ENCODE data around the gene POU5F2. TPM values are rescaled to one million over a fixed set of nuclear protein-coding genes. Genes with fewer than 3 reads are reported as not detected.

Gene POU5F2
- polyA plus RNA-seq, 2 of the 4 experiments (the other 2 are of a cell fraction), result 0.10 TPM; not detected in 1

- no peak for FAIRE-seq
- Histone ChIP-seq H3K27ac (no peak overlapping the region), H3K4me1 (no peaks in the 10 kb centered on the region), H3K4me2 (no peak overlapping the region), H3K4me3 (no peak overlapping the region), H3K9me3 (no peaks in the 10 kb centered on the region; the same call in 2 of the 3 replicates)
- ATAC-seq, result no peak
- POLR2A ChIA-PET, result no interaction called here
- TF ChIP-seq CHD4 (IDR thresholded peaks at IDR 0.05; ENCODE audit: borderline replicate concordance) (no peak), JUNB (IDR thresholded peaks at IDR 0.05) (no peak), MYC (IDR thresholded peaks at IDR 0.05; ENCODE audit: borderline replicate concordance, low read length) (no peak), RARB (CRISPR knock-in tag; IDR thresholded peaks at IDR 0.05) (no peak), NR3C1 (IDR thresholded peaks at IDR 0.05) (no peak)
- TF ChIP-seq, protein P1, sequence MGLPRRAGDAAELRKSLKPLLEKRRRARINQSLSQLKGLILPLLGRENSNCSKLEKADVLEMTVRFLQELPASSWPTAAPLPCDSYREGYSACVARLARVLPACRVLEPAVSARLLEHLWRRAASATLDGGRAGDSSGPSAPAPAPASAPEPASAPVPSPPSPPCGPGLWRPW (IDR thresholded peaks at IDR 0.05), result no peak
- TF ChIP-seq, protein P2, sequence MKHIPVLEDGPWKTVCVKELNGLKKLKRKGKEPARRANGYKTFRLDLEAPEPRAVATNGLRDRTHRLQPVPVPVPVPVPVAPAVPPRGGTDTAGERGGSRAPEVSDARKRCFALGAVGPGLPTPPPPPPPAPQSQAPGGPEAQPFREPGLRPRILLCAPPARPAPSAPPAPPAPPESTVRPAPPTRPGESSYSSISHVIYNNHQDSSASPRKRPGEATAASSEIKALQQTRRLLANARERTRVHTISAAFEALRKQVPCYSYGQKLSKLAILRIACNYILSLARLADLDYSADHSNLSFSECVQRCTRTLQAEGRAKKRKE (CRISPR knock-in tag; IDR thresholded peaks at IDR 0.05; ENCODE audit: low read depth), result no peak
- DNase-seq (ENCODE audit: low read depth in 1 of 2, low spot score in 1 of 2), result no peak
- CTCF ChIA-PET, result no interaction called here
- 83% methylated on average over 5 of the region's 5 CpGs for WGBS (ENCODE audit: missing lambda C conversion rate)
These were observed 15.0 kb upstream of the POU5F2 start for GRCh38 chr5:93756372-93756771.

DNA sequence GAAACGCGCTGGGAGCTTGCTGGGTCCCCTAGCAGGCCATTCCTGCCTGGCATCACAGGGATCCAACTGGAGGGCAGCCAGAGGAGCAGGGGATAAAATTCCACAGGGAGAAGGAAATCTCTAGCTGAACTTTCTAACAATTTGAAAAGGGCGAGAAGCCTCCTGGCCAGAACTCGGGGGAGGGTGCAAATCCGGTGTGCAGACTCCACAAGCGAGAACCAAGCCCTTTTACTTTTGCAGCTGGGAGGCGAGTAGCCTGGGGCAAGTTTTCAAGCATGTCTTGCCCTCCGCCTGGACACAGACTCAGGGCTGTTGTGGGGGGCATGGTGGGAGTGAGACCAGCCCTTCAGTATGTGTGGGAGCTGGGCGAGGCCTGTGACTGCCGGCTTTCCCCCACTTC lies 14.3 kb upstream of the POU5F2 start:
- ChIA-PET CTCF (no interaction called here), POLR2A (no interaction called here)
- Histone ChIP-seq H3K9me3 (no peaks in the 10 kb centered on the region; the same call in 2 of the 3 replicates), H3K27ac (no peak overlapping the region), H3K4me3 (no peak overlapping the region), H3K4me2 (no peak overlapping the region), H3K4me1 (no peaks in the 10 kb centered on the region)
- 94% methylated on average over 10 of the region's 10 CpGs for WGBS (ENCODE audit: missing lambda C conversion rate)
- no peak for ATAC-seq
- TF ChIP-seq SREBF2 (IDR thresholded peaks at IDR 0.05) (no peak), CHD4 (IDR thresholded peaks at IDR 0.05; ENCODE audit: borderline replicate concordance) (no peak), JUN (IDR thresholded peaks at IDR 0.05) (no peak), JUNB (IDR thresholded peaks at IDR 0.05) (no peak), SMC3 (IDR thresholded peaks at IDR 0.05) (no peak), ZC3H11A (IDR thresholded peaks at IDR 0.05) (no peak), NPAS2 (CRISPR knock-in tag; IDR thresholded peaks at IDR 0.05; ENCODE audit: borderline replicate concordance) (no peak), GATA3 (IDR thresholded peaks at IDR 0.05; ENCODE audit: borderline replicate concordance) (no peak), TFCP2L1 (CRISPR knock-in tag; IDR thresholded peaks at IDR 0.05) (no peak), HEYL (CRISPR knock-in tag; IDR thresholded peaks at IDR 0.05) (no peak), CBX2 (IDR thresholded peaks at IDR 0.05; ENCODE audit: borderline replicate concordance, low read depth) (no peak), KDM5A (IDR thresholded peaks at IDR 0.05) (no peak)
- TF ChIP-seq, protein P1 (IDR thresholded peaks at IDR 0.05), result no peak
- TF ChIP-seq, protein P3, sequence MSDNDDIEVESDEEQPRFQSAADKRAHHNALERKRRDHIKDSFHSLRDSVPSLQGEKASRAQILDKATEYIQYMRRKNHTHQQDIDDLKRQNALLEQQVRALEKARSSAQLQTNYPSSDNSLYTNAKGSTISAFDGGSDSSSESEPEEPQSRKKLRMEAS (IDR thresholded peaks at IDR 0.05), result no peak
- DNase-seq (ENCODE audit: low read depth in 1 of 2, low spot score in 1 of 2), result no peak
- FAIRE-seq, result no peak

DNA sequence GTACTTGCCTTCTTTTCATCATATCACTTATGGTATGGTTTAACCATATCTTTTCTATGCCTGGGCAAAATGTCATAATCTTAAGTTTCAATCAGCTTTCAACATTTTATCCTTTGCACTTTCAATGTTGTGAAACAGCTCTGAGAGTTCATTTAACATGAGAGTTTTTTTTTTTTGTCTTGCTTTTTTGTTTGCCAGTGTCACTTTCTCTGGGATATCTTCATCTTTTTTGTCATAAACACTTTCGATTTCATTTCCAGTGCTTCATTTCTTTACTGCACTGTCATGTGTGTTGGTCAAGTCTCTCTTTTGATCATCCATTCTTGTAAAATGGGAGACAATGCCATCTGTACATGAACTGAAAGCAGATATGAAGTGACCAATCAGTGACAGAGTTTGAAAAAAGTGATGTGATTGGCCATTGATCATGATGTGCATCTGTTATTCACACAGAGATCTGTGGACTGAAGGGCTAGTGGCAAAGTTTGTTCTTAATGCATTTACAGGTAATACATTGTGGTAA lies 7.5 kb upstream of the POU5F2 start:
- ChIA-PET CTCF (interaction anchor here (0.6 to 0.7 kb wide), 3 partner anchors 41 to 175 kb away, joined by 3 read pairs; no protein-coding TSS in a partner anchor), POLR2A (interaction anchor here (0.7 kb wide), 1 partner anchor 8 kb away, joined by 3 read pairs; the partner anchor contains the start of gene POU5F2)
- Histone ChIP-seq H3K27ac (no peak overlapping the region), H3K4me1 (no peaks in the 10 kb centered on the region), H3K4me3 (no peak overlapping the region), H3K9me3 (no peaks in the 10 kb centered on the region), H3K4me2 (no peak overlapping the region)
- ATAC-seq (no peak), FAIRE-seq (no peak), DNase-seq (ENCODE audit: low read depth in 1 of 2, low spot score in 1 of 2) (no peak)
- WGBS (ENCODE audit: missing lambda C conversion rate), result 96% methylated on average over 1 of the region's 1 CpG
- TF ChIP-seq ZFP36 (IDR thresholded peaks at IDR 0.05; ENCODE audit: borderline replicate concordance, partially characterized antibody), result no peak
- no peak for TF ChIP-seq CTCF (IDR thresholded peaks at IDR 0.05)
- no peak for TF ChIP-seq NFE2L2 (conservative IDR thresholded peaks at IDR 0.05; ENCODE audit: low read length)
- no peak for TF ChIP-seq BHLHE40 (IDR thresholded peaks at IDR 0.05; ENCODE audit: low read depth, low read length)
- no peak for TF ChIP-seq HMGXB4 (CRISPR knock-in tag; IDR thresholded peaks at IDR 0.05; ENCODE audit: borderline replicate concordance)
- no peak for TF ChIP-seq PBX3 (IDR thresholded peaks at IDR 0.05)
- no peak for TF ChIP-seq PHF8 (IDR thresholded peaks at IDR 0.05; ENCODE audit: borderline replicate concordance, low read depth)
- no peak for TF ChIP-seq KDM1A (IDR thresholded peaks at IDR 0.05; ENCODE audit: low read depth)
- no peak for TF ChIP-seq RARB (CRISPR knock-in tag; IDR thresholded peaks at IDR 0.05)
- TF ChIP-seq POLR2AphosphoS2 (conservative IDR thresholded peaks at IDR 0.05; ENCODE audit: low read length), result no peak
